A549 (cell line): Measurements from ENCODE around the gene SFT2D2. TPM values are rescaled to one million over a fixed set of nuclear protein-coding genes. Genes with fewer than 3 reads are reported as not detected.
A peak's percentile ranks its signal among the peaks of the same experiment; 100 is the strongest.

Experiments used
- ATAC-seq, 2 experiments: fragments of 200-7000 bp in 1 of 2; fragments of >200 bp in 1 of 2; cut with Nextera tagmentation in 1 of 2; cut with Tn5 transposase in 1 of 2; 3 replicates each; pipeline versions ENCODE4 v1.8.0 to v1.9.1; 2018 to 2020; ENCODE audit warnings: mild to moderate bottlenecking in 1 of 2, moderate library complexity in 1 of 2
- CTCF ChIA-PET: fragments of 300-600 bp; sonication (Branson Sonifier 250); formaldehyde crosslinking; extraction: SDS; loops from one replicate; lab custom pipeline; 2021; ENCODE audit warnings: antibody characterized with exemption, inconsistent platforms; lab: Yijun Ruan, JAX
- POLR2A ChIA-PET: fragments of 350-600 bp; formaldehyde crosslinking; extraction: SDS; loops from one replicate; lab custom pipeline; 2021; ENCODE audit warnings: antibody characterized with exemption, inconsistent platforms; lab: Yijun Ruan, JAX
- DNase-seq, 2 experiments: peaks; one replicate each; pipeline versions ENCODE4 v3.0.0 to v3.0.0-alpha.2; 2011 to 2016; ENCODE audit warnings: low read depth in 1 of 2, low spot score in 1 of 2
- FAIRE-seq: peaks from 2 replicates; lab custom pipeline; 2011; peaks lifted over from hg19 to GRCh38; lab: Jason Lieb, UNC
- H3K27ac ChIP-seq, 2 experiments: fragments of >200 bp; sonication (Bioruptor Twin); formaldehyde crosslinking; 3 replicates each; pipeline ENCODE4 v1.5.1; 2016 to 2017
- H3K4me1 ChIP-seq: fragments of >200 bp; sonication (Bioruptor Twin); formaldehyde crosslinking; 3 replicates; pipeline ENCODE4 v1.6.1; 2016
- H3K4me2 ChIP-seq: fragments of >200 bp; sonication (Bioruptor Twin); formaldehyde crosslinking; 3 replicates; pipeline ENCODE4 v1.6.1; 2016
- H3K4me3 ChIP-seq: fragments of >200 bp; sonication (Bioruptor Twin); formaldehyde crosslinking; 3 replicates; pipeline ENCODE4 v1.5.1; 2016
- H3K9me3 ChIP-seq: fragments of >200 bp; sonication (Bioruptor Twin); formaldehyde crosslinking; 3 replicates; pipeline ENCODE4 v1.6.1; 2016
- CBX8 ChIP-seq: fragments of 200-600 bp; sonication (generic); IDR thresholded peaks from 2 replicates; pipeline ENCODE4 v1.6.1; 2016
- CEBPB ChIP-seq, 2 experiments: fragments of >200 bp in 1 of 2; sonication (Bioruptor Twin) in 1 of 2; formaldehyde crosslinking in 1 of 2; IDR thresholded peaks; 2 replicates each; pipeline ENCODE4 v1.6.1; 2012 to 2016
- CHD2 ChIP-seq: fragments of 150-350 bp; IDR thresholded peaks from 2 replicates; pipeline ENCODE4 v1.6.1; 2014; ENCODE audit warnings: low read length; ENCODE audit not compliant: partially characterized antibody
- ELK1 ChIP-seq: fragments of 150-350 bp; IDR thresholded peaks from 2 replicates; pipeline ENCODE4 v1.6.1; 2014; ENCODE audit warnings: low read depth, mild to moderate bottlenecking, low read length
- EP300 ChIP-seq, 2 experiments: fragments of >200 bp; sonication (Bioruptor Twin); formaldehyde crosslinking; IDR thresholded peaks; 2 replicates in 1 of 2; 3 replicates in 1 of 2; pipeline ENCODE4 v1.6.1; 2016 to 2017
- FOSL2 ChIP-seq, 2 experiments: fragments of 450-650 bp in 1 of 2; fragments of >200 bp in 1 of 2; sonication (Bioruptor Twin) in 1 of 2; formaldehyde crosslinking; IDR thresholded peaks; 2 replicates each; pipeline versions ENCODE4 v1.5.0 to v1.6.1; 2016 to 2020; ENCODE audit warnings: mild to moderate bottlenecking in 1 of 2, moderate library complexity in 1 of 2
- HDAC2 ChIP-seq: fragments of 200-600 bp; sonication (generic); IDR thresholded peaks from 2 replicates; pipeline ENCODE4 v1.6.1; 2016
- HOXB13 ChIP-seq: fragments of 250-450 bp; sonication (Bioruptor Pico); IDR thresholded peaks from 2 replicates; pipeline ENCODE4 v1.5.0; 2020; ENCODE audit warnings: low read depth, mild to moderate bottlenecking, moderate library complexity
- JUN ChIP-seq, 2 experiments: fragments of >200 bp; sonication (Bioruptor Twin); formaldehyde crosslinking; IDR thresholded peaks; 2 replicates in 1 of 2; 3 replicates in 1 of 2; pipeline ENCODE4 v1.6.1; 2016 to 2017
- JUNB ChIP-seq: fragments of >200 bp; sonication (Bioruptor Twin); formaldehyde crosslinking; IDR thresholded peaks from 2 replicates; pipeline ENCODE4 v1.6.1; 2016
- KDM1A ChIP-seq: fragments of 200-600 bp; sonication (generic); IDR thresholded peaks from 2 replicates; pipeline ENCODE4 v1.6.1; 2016; ENCODE audit warnings: low read depth, mild to moderate bottlenecking
- MAFK ChIP-seq: fragments of 450-650 bp; IDR thresholded peaks from 2 replicates; pipeline ENCODE4 v1.6.1; 2014; ENCODE audit not compliant: partially characterized antibody
- MAX ChIP-seq: IDR thresholded peaks from 2 replicates; pipeline ENCODE4 v1.6.1; 2012
- MYC ChIP-seq: IDR thresholded peaks from 2 replicates; pipeline ENCODE4 v1.6.1; 2012; ENCODE audit warnings: mild to moderate bottlenecking, inconsistent platforms, low read length, improper control_type of control experiment, borderline replicate concordance
- NPAS2 ChIP-seq: fragments of 250-450 bp; sonication (Bioruptor Pico); IDR thresholded peaks from 2 replicates; pipeline ENCODE4 v1.8.0; 2022; ENCODE audit warnings: mild to moderate bottlenecking, moderate library complexity, borderline replicate concordance
- NR3C1 ChIP-seq: fragments of >200 bp; sonication (Bioruptor Twin); formaldehyde crosslinking; IDR thresholded peaks from 3 replicates; pipeline ENCODE4 v1.6.1; 2017
- PHF8 ChIP-seq: fragments of 200-600 bp; sonication (generic); IDR thresholded peaks from 2 replicates; pipeline ENCODE4 v1.6.1; 2016; ENCODE audit warnings: low read depth, mild to moderate bottlenecking, antibody characterized with exemption, moderate library complexity, borderline replicate concordance
- RAD21 ChIP-seq, 2 experiments: fragments of >200 bp in 1 of 2; sonication (Bioruptor Twin) in 1 of 2; formaldehyde crosslinking in 1 of 2; IDR thresholded peaks in 1 of 2; conservative IDR thresholded peaks in 1 of 2; 2 replicates in 1 of 2; 3 replicates in 1 of 2; pipeline ENCODE4 v1.6.1; 2012 to 2018; ENCODE audit warnings: inconsistent platforms in 1 of 2
- RFX5 ChIP-seq: fragments of 450-650 bp; IDR thresholded peaks from 2 replicates; pipeline ENCODE4 v1.7.1; 2014; ENCODE audit warnings: antibody characterized with exemption, mild to moderate bottlenecking, moderate library complexity
- RNF2 ChIP-seq: fragments of 200-600 bp; sonication (generic); IDR thresholded peaks from 2 replicates; pipeline ENCODE4 v1.6.1; 2016; ENCODE audit warnings: low read depth, mild to moderate bottlenecking, antibody characterized with exemption, moderate library complexity, borderline replicate concordance
- SMC3 ChIP-seq: fragments of >200 bp; sonication (Bioruptor Twin); formaldehyde crosslinking; IDR thresholded peaks from 3 replicates; pipeline ENCODE4 v1.6.1; 2018; ENCODE audit warnings: inconsistent platforms
- SREBF2 ChIP-seq: fragments of 450-650 bp; IDR thresholded peaks from 2 replicates; pipeline ENCODE4 v1.6.1; 2014; ENCODE audit warnings: mild to moderate bottlenecking, moderate library complexity
- TFCP2L1 ChIP-seq: fragments of 250-450 bp; sonication (Bioruptor Pico); IDR thresholded peaks from 2 replicates; pipeline ENCODE4 v1.5.0; 2021; ENCODE audit warnings: mild to moderate bottlenecking
- TP53 ChIP-seq: fragments of 250-450 bp; sonication (Bioruptor Pico); IDR thresholded peaks from 2 replicates; pipeline ENCODE4 v1.5.0; 2021; ENCODE audit warnings: mild to moderate bottlenecking, moderate library complexity
- ZC3H11A ChIP-seq: fragments of 450-650 bp; IDR thresholded peaks from 2 replicates; pipeline ENCODE4 v1.6.1; 2014; ENCODE audit warnings: antibody characterized with exemption, mild to moderate bottlenecking
- ZFP36 ChIP-seq: fragments of 450-650 bp; IDR thresholded peaks from 2 replicates; pipeline ENCODE4 v1.6.1; 2014; ENCODE audit warnings: borderline replicate concordance; ENCODE audit not compliant: partially characterized antibody
- WGBS: methylation state at CpG from one replicate; pipeline ENCODE4 v1.1.6; 2017; ENCODE audit errors: missing lambda C conversion rate; 5-methylcytosine and 5-hydroxymethylcytosine counted together
- polyA plus RNA-seq, 4 experiments: library from polyadenylated mRNA; depleted of rRNA in 3 of 4; stranded (reverse); fragments of >200 nt; fragmentation: RNase III in 1 of 4; extraction: RNeasy Plus Mini Kit Qiagen cat#74134 plus additional on column Dnase treatment in 1 of 4; gene quantifications; 2 replicates in 3 of 4; 3 replicates in 1 of 4; pipeline ENCODE4 v1.2.3, GENCODE V29; 2011 to 2017
- TF ChIP-seq, protein P1 (sequence below): fragments of >200 bp; sonication (Bioruptor Twin); formaldehyde crosslinking; IDR thresholded peaks from 3 replicates; pipeline ENCODE4 v1.5.1; 2016
- TF ChIP-seq, protein P2 (sequence below): IDR thresholded peaks from 2 replicates; pipeline ENCODE4 v1.6.1; 2012
- TF ChIP-seq, protein P3 (sequence below): fragments of 450-650 bp; IDR thresholded peaks from 2 replicates; pipeline ENCODE4 v1.6.1; 2014; ENCODE audit warnings: antibody characterized with exemption
- TF ChIP-seq, protein P4 (sequence below): fragments of >200 bp; sonication (Bioruptor Twin); formaldehyde crosslinking; IDR thresholded peaks from 3 replicates; pipeline ENCODE4 v1.6.1; 2016
- TF ChIP-seq, protein P5 (sequence below): fragments of 250-450 bp; sonication (Bioruptor Pico); IDR thresholded peaks from 2 replicates; pipeline ENCODE4 v1.5.0; 2021; ENCODE audit warnings: mild to moderate bottlenecking, moderate library complexity, borderline replicate concordance

Gene SFT2D2
- polyA plus RNA-seq, 2 of the 4 experiments (the other 2 are of a cell fraction), result 12.8 to 40.1 TPM

- Histone ChIP-seq H3K27ac (peak within 1 kb of the TSS; percentile 91 to 95), H3K4me1 (peaks cover 16% of the 10 kb centered on the region), H3K4me2 (peak within 1 kb of the TSS; percentile 83), H3K9me3 (no peaks in the 10 kb centered on the region), H3K4me3 (peak within 1 kb of the TSS; percentile 72)
- FAIRE-seq, result peak; percentile 56
- CTCF ChIA-PET, result interaction anchor here (1.1 to 2.9 kb wide), 5 partner anchors 10 to 108 kb away, joined by 3 to 14 read pairs (median 6); partner anchors contain the start of gene SFT2D2
- POLR2A ChIA-PET, result interaction anchor here (0.7 to 1.9 kb wide), 3 partner anchors 47 to 243 kb away, joined by 3 to 11 read pairs (median 3); partner anchors contain the start of genes DCAF6 and SFT2D2
- ATAC-seq, result peak; percentile 98
- peak; percentile 91 to 99 for DNase-seq
- WGBS, result under 1% methylated on average over 44 of the region's 56 CpGs
- TF ChIP-seq ZFP36 (no peak), CEBPB (IDR thresholded peaks at IDR 0.05) (peak in 1 of 2 experiments; percentile 35; a peak in 1 of 4 replicates), JUN (IDR thresholded peaks at IDR 0.05) (peak; percentile 80 to 83; a peak in 3 of 5 replicates), JUNB (no peak), SREBF2 (no peak), RAD21 (conservative IDR thresholded peaks at IDR 0.05 in 1 of 2, IDR thresholded peaks at IDR 0.05 in 1 of 2) (peak; percentile 32 to 56; a peak in 3 of 5 replicates), HOXB13 (no peak), TP53 (no peak), SMC3 (peak; percentile 40), HDAC2 (no peak), EP300 (IDR thresholded peaks at IDR 0.05) (peak in 1 of 2 experiments; percentile 21; a peak in 1 of 5 replicates), MAFK (no peak), MAX (peak; percentile 72), KDM1A (no peak), RFX5 (peak; percentile 36; the same call in 1 of the 2 replicates), ZC3H11A (no peak), FOSL2 (IDR thresholded peaks at IDR 0.05) (no peak), FOSL2 (CRISPR knock-in tag; IDR thresholded peaks at IDR 0.05) (peak; percentile 94), CBX8 (no peak), ELK1 (no peak), MYC (no peak; the same call in 1 of the 2 replicates), RNF2 (no peak), NR3C1 (no peak), CHD2 (no peak), PHF8 (peak; percentile 79; the same call in 1 of the 2 replicates), NPAS2 (CRISPR knock-in tag) (no peak), TFCP2L1 (CRISPR knock-in tag) (no peak)
- TF ChIP-seq, protein P1, sequence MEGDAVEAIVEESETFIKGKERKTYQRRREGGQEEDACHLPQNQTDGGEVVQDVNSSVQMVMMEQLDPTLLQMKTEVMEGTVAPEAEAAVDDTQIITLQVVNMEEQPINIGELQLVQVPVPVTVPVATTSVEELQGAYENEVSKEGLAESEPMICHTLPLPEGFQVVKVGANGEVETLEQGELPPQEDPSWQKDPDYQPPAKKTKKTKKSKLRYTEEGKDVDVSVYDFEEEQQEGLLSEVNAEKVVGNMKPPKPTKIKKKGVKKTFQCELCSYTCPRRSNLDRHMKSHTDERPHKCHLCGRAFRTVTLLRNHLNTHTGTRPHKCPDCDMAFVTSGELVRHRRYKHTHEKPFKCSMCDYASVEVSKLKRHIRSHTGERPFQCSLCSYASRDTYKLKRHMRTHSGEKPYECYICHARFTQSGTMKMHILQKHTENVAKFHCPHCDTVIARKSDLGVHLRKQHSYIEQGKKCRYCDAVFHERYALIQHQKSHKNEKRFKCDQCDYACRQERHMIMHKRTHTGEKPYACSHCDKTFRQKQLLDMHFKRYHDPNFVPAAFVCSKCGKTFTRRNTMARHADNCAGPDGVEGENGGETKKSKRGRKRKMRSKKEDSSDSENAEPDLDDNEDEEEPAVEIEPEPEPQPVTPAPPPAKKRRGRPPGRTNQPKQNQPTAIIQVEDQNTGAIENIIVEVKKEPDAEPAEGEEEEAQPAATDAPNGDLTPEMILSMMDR, result peak; percentile 33; the same call in 2 of the 3 replicates
- TF ChIP-seq, protein P2, sequence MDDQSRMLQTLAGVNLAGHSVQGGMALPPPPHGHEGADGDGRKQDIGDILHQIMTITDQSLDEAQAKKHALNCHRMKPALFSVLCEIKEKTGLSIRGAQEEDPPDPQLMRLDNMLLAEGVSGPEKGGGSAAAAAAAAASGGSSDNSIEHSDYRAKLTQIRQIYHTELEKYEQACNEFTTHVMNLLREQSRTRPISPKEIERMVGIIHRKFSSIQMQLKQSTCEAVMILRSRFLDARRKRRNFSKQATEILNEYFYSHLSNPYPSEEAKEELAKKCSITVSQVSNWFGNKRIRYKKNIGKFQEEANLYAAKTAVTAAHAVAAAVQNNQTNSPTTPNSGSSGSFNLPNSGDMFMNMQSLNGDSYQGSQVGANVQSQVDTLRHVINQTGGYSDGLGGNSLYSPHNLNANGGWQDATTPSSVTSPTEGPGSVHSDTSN, result no peak
- TF ChIP-seq, protein P3, sequence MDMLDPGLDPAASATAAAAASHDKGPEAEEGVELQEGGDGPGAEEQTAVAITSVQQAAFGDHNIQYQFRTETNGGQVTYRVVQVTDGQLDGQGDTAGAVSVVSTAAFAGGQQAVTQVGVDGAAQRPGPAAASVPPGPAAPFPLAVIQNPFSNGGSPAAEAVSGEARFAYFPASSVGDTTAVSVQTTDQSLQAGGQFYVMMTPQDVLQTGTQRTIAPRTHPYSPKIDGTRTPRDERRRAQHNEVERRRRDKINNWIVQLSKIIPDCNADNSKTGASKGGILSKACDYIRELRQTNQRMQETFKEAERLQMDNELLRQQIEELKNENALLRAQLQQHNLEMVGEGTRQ, result no peak
- TF ChIP-seq, protein P4, sequence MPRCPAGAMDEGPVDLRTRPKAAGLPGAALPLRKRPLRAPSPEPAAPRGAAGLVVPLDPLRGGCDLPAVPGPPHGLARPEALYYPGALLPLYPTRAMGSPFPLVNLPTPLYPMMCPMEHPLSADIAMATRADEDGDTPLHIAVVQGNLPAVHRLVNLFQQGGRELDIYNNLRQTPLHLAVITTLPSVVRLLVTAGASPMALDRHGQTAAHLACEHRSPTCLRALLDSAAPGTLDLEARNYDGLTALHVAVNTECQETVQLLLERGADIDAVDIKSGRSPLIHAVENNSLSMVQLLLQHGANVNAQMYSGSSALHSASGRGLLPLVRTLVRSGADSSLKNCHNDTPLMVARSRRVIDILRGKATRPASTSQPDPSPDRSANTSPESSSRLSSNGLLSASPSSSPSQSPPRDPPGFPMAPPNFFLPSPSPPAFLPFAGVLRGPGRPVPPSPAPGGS, result peak; percentile 81; the same call in 2 of the 3 replicates
- TF ChIP-seq, protein P5, sequence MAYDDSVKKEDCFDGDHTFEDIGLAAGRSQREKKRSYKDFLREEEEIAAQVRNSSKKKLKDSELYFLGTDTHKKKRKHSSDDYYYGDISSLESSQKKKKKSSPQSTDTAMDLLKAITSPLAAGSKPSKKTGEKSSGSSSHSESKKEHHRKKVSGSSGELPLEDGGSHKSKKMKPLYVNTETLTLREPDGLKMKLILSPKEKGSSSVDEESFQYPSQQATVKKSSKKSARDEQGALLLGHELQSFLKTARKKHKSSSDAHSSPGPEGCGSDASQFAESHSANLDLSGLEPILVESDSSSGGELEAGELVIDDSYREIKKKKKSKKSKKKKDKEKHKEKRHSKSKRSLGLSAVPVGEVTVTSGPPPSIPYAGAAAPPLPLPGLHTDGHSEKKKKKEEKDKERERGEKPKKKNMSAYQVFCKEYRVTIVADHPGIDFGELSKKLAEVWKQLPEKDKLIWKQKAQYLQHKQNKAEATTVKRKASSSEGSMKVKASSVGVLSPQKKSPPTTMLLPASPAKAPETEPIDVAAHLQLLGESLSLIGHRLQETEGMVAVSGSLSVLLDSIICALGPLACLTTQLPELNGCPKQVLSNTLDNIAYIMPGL (CRISPR knock-in tag), result peak; percentile 47; the same call in 1 of the 2 replicates
These were observed 47.0 kb upstream of the SFT2D2 start, which contains the start of gene TIPRL for GRCh38 chr1:168178638-168179437. Gene TIPRL, plus strand, starts transcription at chr1:168178962. Its CDS starts 116 bp downstream, at chr1:168179078.
